H1 (cell line): ENCODE results near the gene PRKAA1. TPM values are rescaled to one million over a fixed set of nuclear protein-coding genes. Genes with fewer than 3 reads are reported as not detected.

ENCODE experiments used
- CTCF ChIA-PET: fragments of 300-600 bp; sonication (Branson Sonifier 250); formaldehyde crosslinking; loops from one replicate; lab custom pipeline; 2021; ENCODE audit not compliant: partially characterized antibody; lab: Charles Lee
- POLR2A ChIA-PET: fragments of 300-600 bp; sonication (Branson Sonifier 250); formaldehyde crosslinking; loops from one replicate; lab custom pipeline; 2021; ENCODE audit warnings: inconsistent platforms; ENCODE audit not compliant: partially characterized antibody; lab: Charles Lee
- DNase-seq, 2 experiments: peaks; one replicate each; pipeline versions ENCODE4 v3.0.0 to v3.0.0-alpha.2; 2010 to 2022; ENCODE audit warnings: low spot score in 2 of 2, low read depth in 1 of 2, mixed read lengths in 1 of 2
- FAIRE-seq: peaks from 2 replicates; lab custom pipeline; 2011; peaks lifted over from hg19 to GRCh38; lab: Jason Lieb, UNC
- H2AFZ ChIP-seq: 2 replicates; pipeline ENCODE4 v1.8.1; 2012; ENCODE audit warnings: low read length, inconsistent platforms
- H2AK5ac ChIP-seq: 2 replicates; pipeline ENCODE4 v1.6.1; 2013; ENCODE audit warnings: low read depth, low read length
- H2BK120ac ChIP-seq: replicated peaks from 2 replicates; pipeline ENCODE3; 2013; ENCODE audit warnings: low read depth, low read length, inconsistent platforms
- H2BK12ac ChIP-seq: 2 replicates; pipeline ENCODE4 v1.6.1; 2013; ENCODE audit warnings: low read depth, low read length
- H2BK15ac ChIP-seq: 2 replicates; pipeline ENCODE4 v1.6.1; 2013; ENCODE audit warnings: low read length
- H2BK20ac ChIP-seq: 2 replicates; pipeline ENCODE4 v1.6.1; 2013; ENCODE audit warnings: low read length
- H2BK5ac ChIP-seq: 2 replicates; pipeline ENCODE4 v1.6.1; 2013; ENCODE audit warnings: low read depth, low read length
- H3K14ac ChIP-seq: 2 replicates; pipeline ENCODE4 v1.6.1; 2013; ENCODE audit warnings: inconsistent platforms; ENCODE audit not compliant: insufficient read length
- H3K18ac ChIP-seq: 2 replicates; pipeline ENCODE4 v1.6.1; 2013; ENCODE audit warnings: low read length; ENCODE audit errors: extremely low read depth
- H3K23ac ChIP-seq: 2 replicates; pipeline ENCODE4 v1.6.1; 2013; ENCODE audit warnings: inconsistent platforms; ENCODE audit not compliant: insufficient read length
- H3K23me2 ChIP-seq: 2 replicates; pipeline ENCODE4 v1.6.1; 2013; ENCODE audit warnings: low read depth, low read length
- H3K27ac ChIP-seq: 2 replicates; pipeline ENCODE4 v1.6.1; 2011; ENCODE audit warnings: low read depth, low read length, inconsistent platforms
- H3K27me3 ChIP-seq, 4 experiments: replicated peaks in 1 of 4; 1 replicate in 1 of 4; 2 replicates in 3 of 4; pipeline versions ENCODE4 v1.6.1 to v1.8.1; 2011 to 2013; ENCODE audit warnings: low read length in 3 of 4, mild to moderate bottlenecking in 3 of 4, inconsistent platforms in 2 of 4, mixed read lengths in 2 of 4, moderate library complexity in 1 of 4; ENCODE audit not compliant: control insufficient read depth in 3 of 4, insufficient read depth in 3 of 4; ENCODE audit errors: extremely low read depth in 1 of 4
- H3K36me3 ChIP-seq, 4 experiments: 2 replicates each; pipeline versions ENCODE4 v1.6.1 to v1.8.1; 2011 to 2013; ENCODE audit warnings: mild to moderate bottlenecking in 4 of 4, low read length in 3 of 4, moderate library complexity in 2 of 4, control low read depth in 1 of 4, inconsistent platforms in 1 of 4; ENCODE audit not compliant: insufficient read depth in 4 of 4, control insufficient read depth in 2 of 4
- H3K4ac ChIP-seq: replicated peaks from 2 replicates; pipeline ENCODE3; 2013; ENCODE audit warnings: low read length, low read depth, mixed read lengths, inconsistent platforms; ENCODE audit not compliant: insufficient read length
- H3K4me1 ChIP-seq, 4 experiments: replicated peaks in 1 of 4; 1 replicate in 1 of 4; 2 replicates in 3 of 4; pipeline versions ENCODE4 v1.6.1 to v1.8.1; 2011 to 2013; ENCODE audit warnings: low read length in 3 of 4, inconsistent platforms in 2 of 4, mixed read lengths in 1 of 4; ENCODE audit not compliant: insufficient read depth in 4 of 4, control insufficient read depth in 3 of 4
- H3K4me2 ChIP-seq, 2 experiments: 2 replicates each; pipeline versions ENCODE4 v1.6.1 to v1.8.1; 2011 to 2013; ENCODE audit warnings: low read depth in 2 of 2, low read length in 2 of 2, control low read depth in 1 of 2, inconsistent platforms in 1 of 2, mild to moderate bottlenecking in 1 of 2; ENCODE audit not compliant: insufficient read depth in 1 of 2
- H3K4me3 ChIP-seq, 4 experiments: fragments of 200-600, 300-600 bp in 1 of 4; sonication (generic), shearing (Covaris generic), sonication (Bioruptor Twin) in 1 of 4; 2 replicates each; pipeline versions ENCODE4 v1.5.1 to v1.8.1; 2011 to 2016; ENCODE audit warnings: low read length in 4 of 4, low read depth in 3 of 4, control low read depth in 2 of 4, inconsistent platforms in 2 of 4, mild to moderate bottlenecking in 2 of 4, mixed read lengths in 1 of 4, moderate library complexity in 1 of 4; ENCODE audit not compliant: insufficient read depth in 2 of 4; ENCODE audit errors: extremely low read depth in 1 of 4
- H3K56ac ChIP-seq: replicated peaks from 2 replicates; pipeline ENCODE3; 2013; ENCODE audit warnings: low read depth, mild to moderate bottlenecking, mixed read lengths, low read length, inconsistent platforms; ENCODE audit not compliant: insufficient read length
- H3K79me1 ChIP-seq: 2 replicates; pipeline ENCODE4 v1.6.1; 2013; ENCODE audit warnings: low read depth, low read length, control low read depth
- H3K79me2 ChIP-seq, 2 experiments: 2 replicates each; pipeline versions ENCODE4 v1.6.1 to v1.8.1; 2012 to 2013; ENCODE audit warnings: low read length in 2 of 2, mild to moderate bottlenecking in 2 of 2, inconsistent platforms in 1 of 2; ENCODE audit not compliant: insufficient read depth in 2 of 2, control insufficient read depth in 1 of 2
- H3K9ac ChIP-seq, 4 experiments: replicated peaks in 1 of 4; 1 replicate in 1 of 4; 2 replicates in 3 of 4; pipeline versions ENCODE4 v1.6.1 to v1.8.1; 2011 to 2013; ENCODE audit warnings: low read depth in 3 of 4, low read length in 3 of 4, control low read depth in 2 of 4, mild to moderate bottlenecking in 2 of 4, moderate library complexity in 2 of 4, inconsistent platforms in 1 of 4; ENCODE audit errors: extremely low read depth in 1 of 4
- H3K9me3 ChIP-seq, 2 experiments: 2 replicates each; pipeline versions ENCODE4 v1.6.1 to v1.8.1; 2012 to 2013; ENCODE audit warnings: mild to moderate bottlenecking in 2 of 2, moderate library complexity in 2 of 2, control low read depth in 1 of 2, inconsistent platforms in 1 of 2, low read depth in 1 of 2, low read length in 1 of 2, mixed read lengths in 1 of 2; ENCODE audit not compliant: insufficient read depth in 2 of 2
- H4K20me1 ChIP-seq, 2 experiments: replicated peaks in 1 of 2; 2 replicates each; pipeline versions ENCODE3 to v1.8.1; 2011 to 2013; ENCODE audit warnings: inconsistent platforms in 2 of 2, low read length in 2 of 2, mild to moderate bottlenecking in 1 of 2; ENCODE audit not compliant: insufficient read depth in 2 of 2, control insufficient read depth in 1 of 2
- H4K5ac ChIP-seq: 2 replicates; pipeline ENCODE4 v1.6.1; 2013; ENCODE audit warnings: low read length, low read depth, mixed read lengths, inconsistent platforms; ENCODE audit not compliant: insufficient read length
- H4K8ac ChIP-seq: 2 replicates; pipeline ENCODE4 v1.8.0; 2013; ENCODE audit warnings: mild to moderate bottlenecking, moderate library complexity, low read length, inconsistent platforms; ENCODE audit not compliant: insufficient read depth; ENCODE audit errors: extremely low read depth
- H4K91ac ChIP-seq: replicated peaks from 2 replicates; pipeline ENCODE3; 2013; ENCODE audit warnings: low read length, mixed read lengths, inconsistent platforms; ENCODE audit not compliant: insufficient read length
- CTBP2 ChIP-seq: IDR thresholded peaks from 2 replicates; pipeline ENCODE4 v1.7.0; 2011; ENCODE audit warnings: borderline replicate concordance, mild to moderate bottlenecking, moderate library complexity, mixed read lengths, low read length; ENCODE audit not compliant: insufficient read depth, insufficient read length
- CTCF ChIP-seq, 3 experiments: IDR thresholded peaks; 1 replicate in 2 of 3; 2 replicates in 1 of 3; pipeline versions ENCODE4 v1.5.1 to v1.6.1; 2011; ENCODE audit warnings: low read length in 3 of 3, mild to moderate bottlenecking in 3 of 3, inconsistent platforms in 2 of 3, low read depth in 1 of 3, moderate library complexity in 1 of 3; ENCODE audit not compliant: insufficient read depth in 1 of 3; ENCODE audit errors: control extremely low read depth in 1 of 3
- EZH2 ChIP-seq: fragments of 200-600 bp; sonication (generic); IDR thresholded peaks from 2 replicates; pipeline ENCODE4 v1.7.1; 2012; ENCODE audit warnings: low read depth, mild to moderate bottlenecking, moderate library complexity, low read length, inconsistent platforms; ENCODE audit not compliant: severe bottlenecking
- NANOG ChIP-seq: IDR thresholded peaks from 2 replicates; pipeline ENCODE4 v1.6.1; 2011; ENCODE audit warnings: low read length, low read depth, mild to moderate bottlenecking, inconsistent platforms; ENCODE audit not compliant: insufficient read depth, poor library complexity, severe bottlenecking
- PHF8 ChIP-seq: fragments of 200-600 bp; sonication (generic); conservative IDR thresholded peaks from 2 replicates; pipeline ENCODE4 v1.7.1; 2012; ENCODE audit warnings: low read depth, mild to moderate bottlenecking, inconsistent platforms, low read length, moderate library complexity
- RBBP5 ChIP-seq: IDR thresholded peaks from 2 replicates; pipeline ENCODE4 v1.7.1; 2012; ENCODE audit warnings: low read depth, mild to moderate bottlenecking, inconsistent platforms, low read length, moderate library complexity, borderline replicate concordance
- SAP30 ChIP-seq: fragments of 300-600 bp; sonication (generic); IDR thresholded peaks from 2 replicates; pipeline ENCODE4 v1.7.1; 2012; ENCODE audit warnings: low read length, moderate library complexity, mild to moderate bottlenecking, inconsistent platforms; ENCODE audit not compliant: insufficient read depth, insufficient replicate concordance
- SIX5 ChIP-seq: IDR thresholded peaks from 2 replicates; pipeline ENCODE4 v1.6.1; 2011; ENCODE audit warnings: mild to moderate bottlenecking, low read depth, low read length
- WGBS, 2 experiments: shearing (Covaris generic) in 1 of 2; methylation state at CpG; one replicate each; pipeline versions ENCODE4 v1.1.6 to v1.1.7; 2013 to 2015; ENCODE audit warnings: low lambda C conversion rate in 2 of 2, mixed read lengths in 2 of 2, inconsistent platforms in 1 of 2, low coverage in 1 of 2, missing lambda C conversion rate in 1 of 2; ENCODE audit not compliant: insufficient replicate concordance in 2 of 2, insufficient coverage in 1 of 2, insufficient read length in 1 of 2; ENCODE audit errors: extremely low coverage in 1 of 2, missing lambda C conversion rate in 1 of 2; 5-methylcytosine and 5-hydroxymethylcytosine counted together
- polyA plus RNA-seq, 7 experiments: library from polyadenylated mRNA; depleted of rRNA in 3 of 7; stranded (reverse) in 5 of 7; unstranded in 2 of 7; fragments of >200 nt in 5 of 7; fragments of 200-250 nt in 2 of 7; gene quantifications; 1 replicate in 5 of 7; 2 replicates in 1 of 7; 4 replicates in 1 of 7; pipeline versions ENCODE4 v1.2.1 to v1.2.3, GENCODE V29; 2011 to 2013; ENCODE audit warnings: missing spikeins in 2 of 7, mixed read lengths in 2 of 7
- total RNA-seq: library from RNA; stranded (reverse); fragmentation: NEBNext Ultra II Directional; extraction: Animal tissue kit (Norgen Biotek cat#: 25700); gene quantifications from 2 replicates; pipeline ENCODE4 v1.2.1, GENCODE V29; 2021
- TF ChIP-seq, protein P1 (sequence below): IDR thresholded peaks from 2 replicates; pipeline ENCODE4 v1.6.1; 2012; ENCODE audit warnings: inconsistent platforms

PRKAA1 gene
- total and polyA plus RNA-seq, 2 of the 8 experiments (the other 6 are each of a cell fraction or from before 2014, with no cell fraction given), result 10.4 to 33.1 TPM

GRCh38 chr5:40784916-40785315 is 13.3 kb downstream of the PRKAA1 start:
- Histone ChIP-seq H4K8ac (no peak overlapping the region), H3K4me1 (no peaks in the 10 kb centered on the region), H4K5ac (no peak overlapping the region), H2BK15ac (no peak overlapping the region), H2AK5ac (no peak overlapping the region), H2BK12ac (no peak overlapping the region), H3K56ac (no peak overlapping the region), H3K14ac (no peak overlapping the region), H3K18ac (no peak overlapping the region), H3K27ac (no peak overlapping the region), H2BK120ac (no peak overlapping the region), H3K9me3 (no peaks in the 10 kb centered on the region), H3K27me3 (no peaks in the 10 kb centered on the region), H3K4ac (no peak overlapping the region), H3K79me2 (peaks cover 0 to 98% of the 10 kb centered on the region in 2 experiments; a peak in 3 of 4 replicates), H3K36me3 (no peaks in the 10 kb centered on the region), H3K79me1 (peaks cover 5% of the 10 kb centered on the region; the same call in 1 of the 2 replicates), H3K23ac (no peak overlapping the region), H3K9ac (no peak overlapping the region), H2AFZ (no peak overlapping the region), H4K20me1 (peaks cover 3 to 7% of the 10 kb centered on the region in 2 experiments), H2BK20ac (no peak overlapping the region), H3K23me2 (no peaks in the 10 kb centered on the region), H4K91ac (no peak overlapping the region), H3K4me3 (no peak overlapping the region), H3K4me2 (no peak overlapping the region), H2BK5ac (no peak overlapping the region)
- TF ChIP-seq RBBP5 (no peak), NANOG (no peak), SAP30 (no peak), SIX5 (no peak), EZH2 (no peak), CTBP2 (no peak), CTCF (IDR thresholded peaks at IDR 0.05; ENCODE audit: control extremely low read depth in 1 of 3, insufficient read depth in 1 of 3, low read depth in 1 of 3, low read length in 3 of 3) (no peak), PHF8 (no peak)
- TF ChIP-seq, protein P1, sequence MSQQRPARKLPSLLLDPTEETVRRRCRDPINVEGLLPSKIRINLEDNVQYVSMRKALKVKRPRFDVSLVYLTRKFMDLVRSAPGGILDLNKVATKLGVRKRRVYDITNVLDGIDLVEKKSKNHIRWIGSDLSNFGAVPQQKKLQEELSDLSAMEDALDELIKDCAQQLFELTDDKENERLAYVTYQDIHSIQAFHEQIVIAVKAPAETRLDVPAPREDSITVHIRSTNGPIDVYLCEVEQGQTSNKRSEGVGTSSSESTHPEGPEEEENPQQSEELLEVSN, result no peak
- POLR2A ChIA-PET, result interaction anchor here (1.0 to 4.4 kb wide), 4 partner anchors 13 to 47 kb away, joined by 4 to 23 read pairs (median 5); no protein-coding TSS in a partner anchor
- DNase-seq, result no peak
- WGBS, 2 experiments, result 100% methylated on average over 1 of the region's 1 CpG; no CpG with 5 or more reads in 1 of the 2 experiments
- CTCF ChIA-PET, result no interaction called here
- FAIRE-seq, result no peak
